H1 (cell line): ENCODE data around the gene SPCS1. TPM values are rescaled to one million over a fixed set of nuclear protein-coding genes. Genes with fewer than 3 reads are reported as not detected.

Source experiments
- CTCF ChIA-PET: fragments of 300-600 bp; sonication (Branson Sonifier 250); formaldehyde crosslinking; loops from one replicate; lab custom pipeline; 2021; ENCODE audit not compliant: partially characterized antibody; lab: Charles Lee
- POLR2A ChIA-PET: fragments of 300-600 bp; sonication (Branson Sonifier 250); formaldehyde crosslinking; loops from one replicate; lab custom pipeline; 2021; ENCODE audit warnings: inconsistent platforms; ENCODE audit not compliant: partially characterized antibody; lab: Charles Lee
- DNase-seq, 2 experiments: peaks; one replicate each; pipeline versions ENCODE4 v3.0.0 to v3.0.0-alpha.2; 2010 to 2022; ENCODE audit warnings: low spot score in 2 of 2, low read depth in 1 of 2, mixed read lengths in 1 of 2
- FAIRE-seq: peaks from 2 replicates; lab custom pipeline; 2011; peaks lifted over from hg19 to GRCh38; lab: Jason Lieb, UNC
- H2AFZ ChIP-seq: 2 replicates; pipeline ENCODE4 v1.8.1; 2012; ENCODE audit warnings: low read length, inconsistent platforms
- H2AK5ac ChIP-seq: 2 replicates; pipeline ENCODE4 v1.6.1; 2013; ENCODE audit warnings: low read depth, low read length
- H2BK120ac ChIP-seq: replicated peaks from 2 replicates; pipeline ENCODE3; 2013; ENCODE audit warnings: low read depth, low read length, inconsistent platforms
- H2BK12ac ChIP-seq: 2 replicates; pipeline ENCODE4 v1.6.1; 2013; ENCODE audit warnings: low read depth, low read length
- H2BK15ac ChIP-seq: 2 replicates; pipeline ENCODE4 v1.6.1; 2013; ENCODE audit warnings: low read length
- H2BK20ac ChIP-seq: 2 replicates; pipeline ENCODE4 v1.6.1; 2013; ENCODE audit warnings: low read length
- H2BK5ac ChIP-seq: 2 replicates; pipeline ENCODE4 v1.6.1; 2013; ENCODE audit warnings: low read depth, low read length
- H3K14ac ChIP-seq: 2 replicates; pipeline ENCODE4 v1.6.1; 2013; ENCODE audit warnings: inconsistent platforms; ENCODE audit not compliant: insufficient read length
- H3K18ac ChIP-seq: 2 replicates; pipeline ENCODE4 v1.6.1; 2013; ENCODE audit warnings: low read length; ENCODE audit errors: extremely low read depth
- H3K23ac ChIP-seq: 2 replicates; pipeline ENCODE4 v1.6.1; 2013; ENCODE audit warnings: inconsistent platforms; ENCODE audit not compliant: insufficient read length
- H3K23me2 ChIP-seq: 2 replicates; pipeline ENCODE4 v1.6.1; 2013; ENCODE audit warnings: low read depth, low read length
- H3K27ac ChIP-seq: 2 replicates; pipeline ENCODE4 v1.6.1; 2011; ENCODE audit warnings: low read depth, low read length, inconsistent platforms
- H3K27me3 ChIP-seq, 4 experiments: replicated peaks in 1 of 4; 1 replicate in 1 of 4; 2 replicates in 3 of 4; pipeline versions ENCODE4 v1.6.1 to v1.8.1; 2011 to 2013; ENCODE audit warnings: low read length in 3 of 4, mild to moderate bottlenecking in 3 of 4, inconsistent platforms in 2 of 4, mixed read lengths in 2 of 4, moderate library complexity in 1 of 4; ENCODE audit not compliant: control insufficient read depth in 3 of 4, insufficient read depth in 3 of 4; ENCODE audit errors: extremely low read depth in 1 of 4
- H3K36me3 ChIP-seq, 4 experiments: 2 replicates each; pipeline versions ENCODE4 v1.6.1 to v1.8.1; 2011 to 2013; ENCODE audit warnings: mild to moderate bottlenecking in 4 of 4, low read length in 3 of 4, moderate library complexity in 2 of 4, control low read depth in 1 of 4, inconsistent platforms in 1 of 4; ENCODE audit not compliant: insufficient read depth in 4 of 4, control insufficient read depth in 2 of 4
- H3K4ac ChIP-seq: replicated peaks from 2 replicates; pipeline ENCODE3; 2013; ENCODE audit warnings: low read length, low read depth, mixed read lengths, inconsistent platforms; ENCODE audit not compliant: insufficient read length
- H3K4me1 ChIP-seq, 4 experiments: replicated peaks in 1 of 4; 1 replicate in 1 of 4; 2 replicates in 3 of 4; pipeline versions ENCODE4 v1.6.1 to v1.8.1; 2011 to 2013; ENCODE audit warnings: low read length in 3 of 4, inconsistent platforms in 2 of 4, mixed read lengths in 1 of 4; ENCODE audit not compliant: insufficient read depth in 4 of 4, control insufficient read depth in 3 of 4
- H3K4me2 ChIP-seq, 2 experiments: 2 replicates each; pipeline versions ENCODE4 v1.6.1 to v1.8.1; 2011 to 2013; ENCODE audit warnings: low read depth in 2 of 2, low read length in 2 of 2, control low read depth in 1 of 2, inconsistent platforms in 1 of 2, mild to moderate bottlenecking in 1 of 2; ENCODE audit not compliant: insufficient read depth in 1 of 2
- H3K4me3 ChIP-seq, 4 experiments: fragments of 200-600, 300-600 bp in 1 of 4; sonication (generic), shearing (Covaris generic), sonication (Bioruptor Twin) in 1 of 4; 2 replicates each; pipeline versions ENCODE4 v1.5.1 to v1.8.1; 2011 to 2016; ENCODE audit warnings: low read length in 4 of 4, low read depth in 3 of 4, control low read depth in 2 of 4, inconsistent platforms in 2 of 4, mild to moderate bottlenecking in 2 of 4, mixed read lengths in 1 of 4, moderate library complexity in 1 of 4; ENCODE audit not compliant: insufficient read depth in 2 of 4; ENCODE audit errors: extremely low read depth in 1 of 4
- H3K56ac ChIP-seq: replicated peaks from 2 replicates; pipeline ENCODE3; 2013; ENCODE audit warnings: low read depth, mild to moderate bottlenecking, mixed read lengths, low read length, inconsistent platforms; ENCODE audit not compliant: insufficient read length
- H3K79me1 ChIP-seq: 2 replicates; pipeline ENCODE4 v1.6.1; 2013; ENCODE audit warnings: low read depth, low read length, control low read depth
- H3K79me2 ChIP-seq, 2 experiments: 2 replicates each; pipeline versions ENCODE4 v1.6.1 to v1.8.1; 2012 to 2013; ENCODE audit warnings: low read length in 2 of 2, mild to moderate bottlenecking in 2 of 2, inconsistent platforms in 1 of 2; ENCODE audit not compliant: insufficient read depth in 2 of 2, control insufficient read depth in 1 of 2
- H3K9ac ChIP-seq, 4 experiments: replicated peaks in 1 of 4; 1 replicate in 1 of 4; 2 replicates in 3 of 4; pipeline versions ENCODE4 v1.6.1 to v1.8.1; 2011 to 2013; ENCODE audit warnings: low read depth in 3 of 4, low read length in 3 of 4, control low read depth in 2 of 4, mild to moderate bottlenecking in 2 of 4, moderate library complexity in 2 of 4, inconsistent platforms in 1 of 4; ENCODE audit errors: extremely low read depth in 1 of 4
- H3K9me3 ChIP-seq, 2 experiments: 2 replicates each; pipeline versions ENCODE4 v1.6.1 to v1.8.1; 2012 to 2013; ENCODE audit warnings: mild to moderate bottlenecking in 2 of 2, moderate library complexity in 2 of 2, control low read depth in 1 of 2, inconsistent platforms in 1 of 2, low read depth in 1 of 2, low read length in 1 of 2, mixed read lengths in 1 of 2; ENCODE audit not compliant: insufficient read depth in 2 of 2
- H4K20me1 ChIP-seq, 2 experiments: replicated peaks in 1 of 2; 2 replicates each; pipeline versions ENCODE3 to v1.8.1; 2011 to 2013; ENCODE audit warnings: inconsistent platforms in 2 of 2, low read length in 2 of 2, mild to moderate bottlenecking in 1 of 2; ENCODE audit not compliant: insufficient read depth in 2 of 2, control insufficient read depth in 1 of 2
- H4K5ac ChIP-seq: 2 replicates; pipeline ENCODE4 v1.6.1; 2013; ENCODE audit warnings: low read length, low read depth, mixed read lengths, inconsistent platforms; ENCODE audit not compliant: insufficient read length
- H4K8ac ChIP-seq: 2 replicates; pipeline ENCODE4 v1.8.0; 2013; ENCODE audit warnings: mild to moderate bottlenecking, moderate library complexity, low read length, inconsistent platforms; ENCODE audit not compliant: insufficient read depth; ENCODE audit errors: extremely low read depth
- H4K91ac ChIP-seq: replicated peaks from 2 replicates; pipeline ENCODE3; 2013; ENCODE audit warnings: low read length, mixed read lengths, inconsistent platforms; ENCODE audit not compliant: insufficient read length
- ATF2 ChIP-seq: IDR thresholded peaks from 2 replicates; pipeline ENCODE4 v1.6.1; 2012; ENCODE audit warnings: low read length, inconsistent platforms
- CBX5 ChIP-seq: fragments of 300-800, 300-1000 bp; sonication (generic); IDR thresholded peaks from 2 replicates; pipeline ENCODE4 v1.7.1; 2016; ENCODE audit warnings: antibody characterized with exemption, low read length, low read depth
- EGR1 ChIP-seq: IDR thresholded peaks from 2 replicates; pipeline ENCODE4 v1.6.1; 2011; ENCODE audit warnings: low read depth, low read length, borderline replicate concordance
- MAX ChIP-seq: IDR thresholded peaks from 2 replicates; pipeline ENCODE4 v1.6.1; 2012; ENCODE audit warnings: inconsistent platforms
- RAD21 ChIP-seq, 2 experiments: IDR thresholded peaks in 1 of 2; conservative IDR thresholded peaks in 1 of 2; 2 replicates each; pipeline ENCODE4 v1.6.1; 2011; ENCODE audit warnings: low read depth in 2 of 2, low read length in 2 of 2, improper control_type of control experiment in 1 of 2, inconsistent platforms in 1 of 2, mild to moderate bottlenecking in 1 of 2, moderate library complexity in 1 of 2
- RBBP5 ChIP-seq: IDR thresholded peaks from 2 replicates; pipeline ENCODE4 v1.7.1; 2012; ENCODE audit warnings: low read depth, mild to moderate bottlenecking, inconsistent platforms, low read length, moderate library complexity, borderline replicate concordance
- RNF2 ChIP-seq: fragments of 200-900, 300-1000 bp; sonication (generic); IDR thresholded peaks from 2 replicates; pipeline ENCODE4 v1.7.1; 2016; ENCODE audit warnings: borderline replicate concordance, low read depth, mild to moderate bottlenecking, antibody characterized with exemption, low read length; ENCODE audit not compliant: poor library complexity, severe bottlenecking; ENCODE audit errors: missing control alignments
- polyA plus RNA-seq, 7 experiments: library from polyadenylated mRNA; depleted of rRNA in 3 of 7; stranded (reverse) in 5 of 7; unstranded in 2 of 7; fragments of >200 nt in 5 of 7; fragments of 200-250 nt in 2 of 7; gene quantifications; 1 replicate in 5 of 7; 2 replicates in 1 of 7; 4 replicates in 1 of 7; pipeline versions ENCODE4 v1.2.1 to v1.2.3, GENCODE V29; 2011 to 2013; ENCODE audit warnings: missing spikeins in 2 of 7, mixed read lengths in 2 of 7
- total RNA-seq: library from RNA; stranded (reverse); fragmentation: NEBNext Ultra II Directional; extraction: Animal tissue kit (Norgen Biotek cat#: 25700); gene quantifications from 2 replicates; pipeline ENCODE4 v1.2.1, GENCODE V29; 2021

SPCS1 gene
- total and polyA plus RNA-seq, 2 of the 8 experiments (the other 6 are each of a cell fraction or from before 2014, with no cell fraction given): 104 to 191 TPM

DNA sequence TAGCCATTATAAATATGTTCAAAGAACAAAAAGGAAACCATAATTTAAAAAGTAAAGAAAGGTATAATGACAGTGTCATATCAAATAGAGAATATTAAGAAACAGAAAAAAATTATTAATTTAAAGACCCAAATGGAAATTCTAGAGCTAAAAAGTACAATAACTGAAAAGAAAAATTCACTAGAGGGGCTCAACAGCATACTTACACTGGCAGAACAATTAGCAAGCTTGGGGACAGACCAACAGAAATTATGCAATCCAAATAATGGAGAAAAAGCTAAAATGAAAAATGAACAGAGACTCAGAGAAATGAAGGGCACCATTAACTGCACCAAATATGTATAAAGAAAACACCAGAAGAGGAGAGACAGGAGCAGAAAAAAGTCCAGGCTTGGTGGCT is 13.7 kb downstream of the SPCS1 start:
- no peak overlapping the region for H2AFZ ChIP-seq
- POLR2A ChIA-PET: interaction anchor here (8.9 kb wide), 1 partner anchor 27 kb away, joined by 106 read pairs; the partner anchor contains the start of genes GNL3 and PBRM1

More for the DNA sequence above, 13.7 kb downstream of the SPCS1 start:
- peaks cover 2% of the 10 kb centered on the region; the same call in 1 of the 2 replicates for H3K23me2 ChIP-seq
- no peaks in the 10 kb centered on the region; the same call in 1 of the 2 replicates for H3K79me1 ChIP-seq
- no peak overlapping the region for H4K91ac ChIP-seq
- H3K79me2 ChIP-seq: no peaks in the 10 kb centered on the region
- H2AK5ac ChIP-seq: no peak overlapping the region
- no peak overlapping the region for H3K23ac ChIP-seq
- no peak overlapping the region for H4K5ac ChIP-seq
- H3K14ac ChIP-seq: no peak overlapping the region
- DNase-seq (no peak), FAIRE-seq (no peak)
- H4K20me1 ChIP-seq: peaks cover 0 to 2% of the 10 kb centered on the region in 2 experiments
- no peak overlapping the region for H4K8ac ChIP-seq
- H2BK120ac ChIP-seq: no peak overlapping the region
- H2BK5ac ChIP-seq: no peak overlapping the region
- H3K4ac ChIP-seq: no peak overlapping the region
- H3K18ac ChIP-seq: no peak overlapping the region
- no peaks in the 10 kb centered on the region for H3K9me3 ChIP-seq
- TF ChIP-seq EGR1 (no peak), CBX5 (no peak), ATF2 (no peak), MAX (no peak), RNF2 (no peak), RBBP5 (no peak), RAD21 (IDR thresholded peaks at IDR 0.05 in 1 of 2, conservative IDR thresholded peaks at IDR 0.05 in 1 of 2; ENCODE audit: low read depth in 2 of 2, low read length in 2 of 2) (no peak)
- H3K27ac ChIP-seq: no peak overlapping the region
- H2BK12ac ChIP-seq: no peak overlapping the region
- no peak overlapping the region for H2BK15ac ChIP-seq
- H3K27me3 ChIP-seq: no peaks in the 10 kb centered on the region
- H3K9ac ChIP-seq: no peak overlapping the region
- H3K56ac ChIP-seq: no peak overlapping the region
- H3K4me3 ChIP-seq: no peak overlapping the region
- no peak overlapping the region for H2BK20ac ChIP-seq
- no peak overlapping the region for H3K4me2 ChIP-seq
- H3K36me3 ChIP-seq: no peaks in the 10 kb centered on the region; a peak in 1 of 8 replicates
- H3K4me1 ChIP-seq: peaks cover 0 to 5% (median 2%) of the 10 kb centered on the region in 4 experiments; a peak in 4 of 7 replicates
- CTCF ChIA-PET: interaction anchor here (0.6 kb wide), 1 partner anchor 629 kb away, joined by 3 read pairs; no protein-coding TSS in a partner anchor
